ENCODE results near the gene NME3. TPM values are rescaled to one million over a fixed set of nuclear protein-coding genes. Genes with fewer than 3 reads are reported as not detected.

NME3 gene
- total and polyA plus RNA-seq, 2 of the 13 experiments (the other 11 are each of a cell fraction or from before 2014, with no cell fraction given): 10.4 to 15.9 TPM

DNA sequence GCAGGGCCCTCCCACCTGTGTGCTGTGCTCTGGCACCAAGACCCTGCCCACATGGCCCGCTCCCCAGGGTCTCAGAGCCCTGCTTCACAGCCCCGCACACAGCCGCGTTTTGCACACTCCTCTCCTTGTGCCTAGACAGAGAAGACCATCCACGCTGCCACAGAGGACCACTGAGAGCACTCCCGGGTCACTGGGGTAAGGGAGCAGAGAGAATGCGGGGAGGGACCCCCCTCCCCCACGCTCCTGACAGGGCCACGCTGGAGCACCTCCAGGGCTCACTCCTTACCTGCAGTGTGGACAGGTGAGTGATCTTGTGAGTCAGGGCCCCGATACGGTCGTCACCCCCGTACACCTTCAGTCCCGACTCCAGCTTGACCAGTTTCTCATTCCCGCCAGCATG lies 48.3 kb upstream of the NME3 start (continued):
- TF ChIP-seq, protein P1, sequence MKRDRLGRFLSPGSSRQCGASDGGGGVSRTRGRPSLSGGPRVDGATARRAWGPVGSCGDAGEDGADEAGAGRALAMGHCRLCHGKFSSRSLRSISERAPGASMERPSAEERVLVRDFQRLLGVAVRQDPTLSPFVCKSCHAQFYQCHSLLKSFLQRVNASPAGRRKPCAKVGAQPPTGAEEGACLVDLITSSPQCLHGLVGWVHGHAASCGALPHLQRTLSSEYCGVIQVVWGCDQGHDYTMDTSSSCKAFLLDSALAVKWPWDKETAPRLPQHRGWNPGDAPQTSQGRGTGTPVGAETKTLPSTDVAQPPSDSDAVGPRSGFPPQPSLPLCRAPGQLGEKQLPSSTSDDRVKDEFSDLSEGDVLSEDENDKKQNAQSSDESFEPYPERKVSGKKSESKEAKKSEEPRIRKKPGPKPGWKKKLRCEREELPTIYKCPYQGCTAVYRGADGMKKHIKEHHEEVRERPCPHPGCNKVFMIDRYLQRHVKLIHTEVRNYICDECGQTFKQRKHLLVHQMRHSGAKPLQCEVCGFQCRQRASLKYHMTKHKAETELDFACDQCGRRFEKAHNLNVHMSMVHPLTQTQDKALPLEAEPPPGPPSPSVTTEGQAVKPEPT (CRISPR knock-in tag; IDR thresholded peaks at IDR 0.05; ENCODE audit: low read depth): no peak
- no peak for TF ChIP-seq U2AF2 (IDR thresholded peaks at IDR 0.05; ENCODE audit: low read depth, low read length)
- TF ChIP-seq TCF12 (IDR thresholded peaks at IDR 0.05): no peak
- no peak for TF ChIP-seq TCF12 (CRISPR knock-in tag; IDR thresholded peaks at IDR 0.05)
- TF ChIP-seq, protein P2, sequence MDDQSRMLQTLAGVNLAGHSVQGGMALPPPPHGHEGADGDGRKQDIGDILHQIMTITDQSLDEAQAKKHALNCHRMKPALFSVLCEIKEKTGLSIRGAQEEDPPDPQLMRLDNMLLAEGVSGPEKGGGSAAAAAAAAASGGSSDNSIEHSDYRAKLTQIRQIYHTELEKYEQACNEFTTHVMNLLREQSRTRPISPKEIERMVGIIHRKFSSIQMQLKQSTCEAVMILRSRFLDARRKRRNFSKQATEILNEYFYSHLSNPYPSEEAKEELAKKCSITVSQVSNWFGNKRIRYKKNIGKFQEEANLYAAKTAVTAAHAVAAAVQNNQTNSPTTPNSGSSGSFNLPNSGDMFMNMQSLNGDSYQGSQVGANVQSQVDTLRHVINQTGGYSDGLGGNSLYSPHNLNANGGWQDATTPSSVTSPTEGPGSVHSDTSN (CRISPR knock-in tag; IDR thresholded peaks at IDR 0.05; ENCODE audit: borderline replicate concordance): no peak
- no peak for TF ChIP-seq FOXK2 (IDR thresholded peaks at IDR 0.05)
- TF ChIP-seq ZNF772 (CRISPR knock-in tag; IDR thresholded peaks at IDR 0.05): no peak
- TF ChIP-seq, protein P3, sequence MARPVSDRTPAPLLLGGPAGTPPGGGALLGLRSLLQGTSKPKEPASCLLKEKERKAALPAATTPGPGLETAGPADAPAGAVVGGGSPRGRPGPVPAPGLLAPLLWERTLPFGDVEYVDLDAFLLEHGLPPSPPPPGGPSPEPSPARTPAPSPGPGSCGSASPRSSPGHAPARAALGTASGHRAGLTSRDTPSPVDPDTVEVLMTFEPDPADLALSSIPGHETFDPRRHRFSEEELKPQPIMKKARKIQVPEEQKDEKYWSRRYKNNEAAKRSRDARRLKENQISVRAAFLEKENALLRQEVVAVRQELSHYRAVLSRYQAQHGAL (CRISPR knock-in tag; IDR thresholded peaks at IDR 0.05; ENCODE audit: not compliant biosample characterization): no peak
- TF ChIP-seq, protein P4, sequence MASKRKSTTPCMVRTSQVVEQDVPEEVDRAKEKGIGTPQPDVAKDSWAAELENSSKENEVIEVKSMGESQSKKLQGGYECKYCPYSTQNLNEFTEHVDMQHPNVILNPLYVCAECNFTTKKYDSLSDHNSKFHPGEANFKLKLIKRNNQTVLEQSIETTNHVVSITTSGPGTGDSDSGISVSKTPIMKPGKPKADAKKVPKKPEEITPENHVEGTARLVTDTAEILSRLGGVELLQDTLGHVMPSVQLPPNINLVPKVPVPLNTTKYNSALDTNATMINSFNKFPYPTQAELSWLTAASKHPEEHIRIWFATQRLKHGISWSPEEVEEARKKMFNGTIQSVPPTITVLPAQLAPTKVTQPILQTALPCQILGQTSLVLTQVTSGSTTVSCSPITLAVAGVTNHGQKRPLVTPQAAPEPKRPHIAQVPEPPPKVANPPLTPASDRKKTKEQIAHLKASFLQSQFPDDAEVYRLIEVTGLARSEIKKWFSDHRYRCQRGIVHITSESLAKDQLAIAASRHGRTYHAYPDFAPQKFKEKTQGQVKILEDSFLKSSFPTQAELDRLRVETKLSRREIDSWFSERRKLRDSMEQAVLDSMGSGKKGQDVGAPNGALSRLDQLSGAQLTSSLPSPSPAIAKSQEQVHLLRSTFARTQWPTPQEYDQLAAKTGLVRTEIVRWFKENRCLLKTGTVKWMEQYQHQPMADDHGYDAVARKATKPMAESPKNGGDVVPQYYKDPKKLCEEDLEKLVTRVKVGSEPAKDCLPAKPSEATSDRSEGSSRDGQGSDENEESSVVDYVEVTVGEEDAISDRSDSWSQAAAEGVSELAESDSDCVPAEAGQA (IDR thresholded peaks at IDR 0.05; ENCODE audit: low read depth): no peak
- TF ChIP-seq, protein P4 (CRISPR knock-in tag; IDR thresholded peaks at IDR 0.05; ENCODE audit: borderline replicate concordance): no peak
- no peak for TF ChIP-seq MED1 (CRISPR knock-in tag; IDR thresholded peaks at IDR 0.05)
- no peak for TF ChIP-seq ZSCAN12 (CRISPR knock-in tag; IDR thresholded peaks at IDR 0.05)
- TF ChIP-seq MZF1 (CRISPR knock-in tag; IDR thresholded peaks at IDR 0.05; ENCODE audit: borderline replicate concordance): no peak

Measured in HepG2 (cell line).